Transverse colon (tissue), 3 donors: ENCODE data around the gene ARHGEF4.

Experiments
- CTCF ChIP-seq, 5 experiments: fragments of 200-600 bp in 3 of 5; fragments of 450-650 bp in 2 of 5; sonication (generic) in 3 of 5; IDR thresholded peaks; 1 replicate in 2 of 5; 2 replicates in 3 of 5; pipeline ENCODE4 v1.5.1; 2016 to 2017; ENCODE audit warnings: antibody characterized with exemption in 5 of 5, inconsistent platforms in 3 of 5, mild to moderate bottlenecking in 2 of 5, moderate library complexity in 1 of 5
- EP300 ChIP-seq: sonication (generic); formaldehyde crosslinking; IDR thresholded peaks from one replicate; pipeline ENCODE4 v1.6.1; 2017; ENCODE audit warnings: antibody characterized with exemption, low read depth

DNA sequence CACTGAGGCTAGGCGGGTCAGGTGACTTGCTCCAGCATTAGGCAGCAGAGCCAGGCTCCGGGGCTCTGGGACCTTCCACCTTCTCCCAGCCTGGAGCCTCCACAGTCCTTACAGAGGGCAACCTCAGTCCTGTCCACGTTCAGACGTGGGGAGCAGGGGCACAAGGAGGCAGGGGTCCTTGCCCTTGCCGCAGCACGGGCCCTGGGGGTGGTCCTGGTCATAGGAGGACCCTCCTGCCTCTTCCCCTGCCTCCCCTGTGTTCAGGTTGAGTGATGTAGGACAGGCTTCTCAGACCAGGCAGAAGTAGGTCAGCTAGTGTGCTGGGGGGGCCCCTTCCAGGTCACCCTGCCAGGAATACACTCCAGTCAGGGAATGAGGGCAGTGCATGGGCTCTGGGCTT, 5.4 kb upstream of the ARHGEF4 start:
- no peak for TF ChIP-seq CTCF (IDR thresholded peaks at IDR 0.05)
- TF ChIP-seq EP300 = no peak
